HG03457 (cell line): ENCODE data around the gene SRSF5.
"Not testable (repeated sequence)": the region's sequence is repeated elsewhere in the genome, so short reads cannot be mapped to it uniquely, and the experiment has no call there.

Experiments used
- ATAC-seq: cut with Tn5 transposase; IDR thresholded peaks from one replicate; pipeline ENCODE4 v1.9.1; 2021; ENCODE audit warnings: moderate number of reproducible peaks; ENCODE audit not compliant: unreplicated experiment

SRSF5 gene

GRCh38 chr14:69804902-69805301, 38.0 kb downstream of the SRSF5 start:
- no peak for ATAC-seq

GRCh38 chr14:69807192-69807591, 40.2 kb downstream of the SRSF5 start:
- ATAC-seq, result no peak

- ATAC-seq, result no peak
Observed at GRCh38 chr14:69808919-69809808, 42.2 kb downstream of the SRSF5 start.

- ATAC-seq, result no peak
Observed at GRCh38 chr14:69811227-69811867, 44.4 kb downstream of the SRSF5 start.

- no peak for ATAC-seq
Observed at GRCh38 chr14:69811868-69812252, 44.9 kb downstream of the SRSF5 start.

- no peak for ATAC-seq
Observed at GRCh38 chr14:69812711-69813110, 45.8 kb downstream of the SRSF5 start.

- not testable (repeated sequence) for ATAC-seq
Observed at GRCh38 chr14:69813346-69813745, 46.4 kb downstream of the SRSF5 start.

GRCh38 chr14:69814397-69814796, 47.5 kb downstream of the SRSF5 start:
- ATAC-seq, result no peak

GRCh38 chr14:69815556-69815955, 48.6 kb downstream of the SRSF5 start:
- no peak for ATAC-seq

GRCh38 chr14:69816216-69816615, 49.3 kb downstream of the SRSF5 start:
- ATAC-seq, result no peak

GRCh38 chr14:69818758-69819191, 51.8 kb downstream of the SRSF5 start:
- no peak for ATAC-seq

- ATAC-seq, result no peak
Observed at GRCh38 chr14:69819607-69820006, 52.7 kb downstream of the SRSF5 start.

GRCh38 chr14:69820991-69821390, 54.0 kb downstream of the SRSF5 start:
- no peak for ATAC-seq
